GM19324 (cell line): ENCODE results near the gene TMEM60.
"Not testable (repeated sequence)": the region's sequence is repeated elsewhere in the genome, so short reads cannot be mapped to it uniquely, and the experiment has no call there.

Source experiments
- ATAC-seq: cut with Tn5 transposase; IDR thresholded peaks from one replicate; pipeline ENCODE4 v1.9.1; 2021; ENCODE audit warnings: mild to moderate bottlenecking, moderate library complexity; ENCODE audit not compliant: unreplicated experiment, low FRiP score

Gene TMEM60

DNA sequence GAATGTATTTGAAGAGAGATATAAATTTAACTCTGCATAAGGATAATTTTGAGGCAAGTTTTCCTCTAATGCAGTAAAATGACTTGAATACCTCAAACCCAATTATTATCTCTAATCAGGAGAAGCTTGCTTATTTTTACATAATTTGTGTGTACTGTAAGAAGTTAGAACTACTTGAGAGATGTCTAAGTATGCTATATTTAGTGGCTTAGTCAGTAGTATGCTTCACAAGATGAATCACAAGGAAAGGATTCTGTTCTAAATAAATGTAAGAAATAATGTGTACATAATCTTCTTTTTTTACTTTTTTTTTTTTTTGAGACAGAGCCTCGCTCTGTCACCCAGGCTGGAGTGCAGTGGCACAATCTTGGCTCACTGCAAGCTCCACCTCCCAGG lies 14.1 kb upstream of the TMEM60 start:
- no peak for ATAC-seq

DNA sequence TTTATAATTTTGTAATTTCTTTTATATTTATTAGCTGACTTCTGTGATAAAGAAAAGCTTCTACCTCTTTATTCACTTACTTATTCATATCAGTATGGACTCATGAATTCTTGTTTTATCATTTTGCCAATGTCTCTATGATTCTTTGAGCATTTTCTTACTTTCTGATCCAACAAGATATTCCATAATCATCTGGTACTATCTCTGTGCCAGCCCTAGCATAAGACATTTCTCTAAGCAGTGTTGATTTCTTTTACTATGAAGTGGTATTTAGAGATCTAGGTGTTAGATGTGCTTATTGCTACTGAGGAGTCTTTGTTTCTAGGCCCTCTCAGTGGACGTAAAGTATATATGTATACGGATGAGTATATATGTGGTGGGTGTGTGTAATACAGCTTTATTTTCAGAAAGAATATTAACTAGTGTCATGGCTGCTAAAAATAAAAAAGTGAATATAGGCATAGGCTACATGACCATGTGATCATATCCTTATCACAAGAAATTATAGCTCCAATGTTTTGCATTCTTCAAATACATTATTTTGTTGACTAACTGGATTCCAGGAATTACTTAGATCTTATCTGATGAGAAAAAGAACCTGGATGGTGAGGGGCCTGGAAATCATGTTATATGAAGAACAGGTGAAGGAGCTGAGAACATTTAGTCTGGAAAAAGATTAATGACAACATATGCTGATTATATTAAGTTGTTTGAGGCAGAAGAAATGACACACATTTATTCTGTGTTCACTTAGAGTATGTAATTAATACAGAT lies 13.5 kb upstream of the TMEM60 start:
- no peak for ATAC-seq

DNA sequence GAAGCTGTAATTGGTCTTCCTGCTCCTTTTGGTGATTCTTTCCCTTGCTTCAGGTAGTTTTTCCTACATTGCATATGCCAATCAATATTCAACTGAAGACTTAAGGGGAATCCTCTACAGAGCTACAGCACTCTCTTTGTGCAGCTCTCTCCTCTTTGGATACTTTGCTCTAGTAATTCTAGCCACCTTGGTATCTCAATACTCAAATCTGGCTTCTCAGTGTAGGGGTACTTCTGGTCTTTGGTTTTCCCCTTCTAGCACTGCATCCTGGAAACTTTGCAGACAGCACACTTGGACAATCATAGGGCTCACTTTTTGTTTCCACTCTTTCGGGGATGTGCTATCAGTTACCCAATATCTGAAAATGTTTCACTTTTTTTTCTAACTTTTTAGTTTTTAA lies 10.3 kb upstream of the TMEM60 start:
- ATAC-seq, result no peak

DNA sequence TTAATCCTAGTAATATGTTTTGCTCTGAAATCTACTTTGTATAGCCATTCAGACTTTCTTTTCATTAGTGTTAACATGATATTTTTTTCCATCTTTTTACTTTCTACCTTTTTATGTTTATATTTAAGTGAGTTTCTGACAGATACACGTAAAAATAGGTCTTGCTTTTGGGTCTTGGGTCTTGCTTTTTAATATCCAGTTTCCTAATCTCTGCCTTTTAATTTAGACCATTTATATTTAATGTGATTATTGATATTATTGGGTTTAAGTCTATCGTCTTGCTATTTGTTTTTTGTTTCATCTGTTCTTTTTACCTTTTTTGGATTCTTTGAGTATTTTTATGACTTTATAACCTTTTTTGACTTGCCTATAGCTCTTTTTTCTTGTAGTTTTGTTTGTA lies 8.2 kb upstream of the TMEM60 start:
- no peak for ATAC-seq

DNA sequence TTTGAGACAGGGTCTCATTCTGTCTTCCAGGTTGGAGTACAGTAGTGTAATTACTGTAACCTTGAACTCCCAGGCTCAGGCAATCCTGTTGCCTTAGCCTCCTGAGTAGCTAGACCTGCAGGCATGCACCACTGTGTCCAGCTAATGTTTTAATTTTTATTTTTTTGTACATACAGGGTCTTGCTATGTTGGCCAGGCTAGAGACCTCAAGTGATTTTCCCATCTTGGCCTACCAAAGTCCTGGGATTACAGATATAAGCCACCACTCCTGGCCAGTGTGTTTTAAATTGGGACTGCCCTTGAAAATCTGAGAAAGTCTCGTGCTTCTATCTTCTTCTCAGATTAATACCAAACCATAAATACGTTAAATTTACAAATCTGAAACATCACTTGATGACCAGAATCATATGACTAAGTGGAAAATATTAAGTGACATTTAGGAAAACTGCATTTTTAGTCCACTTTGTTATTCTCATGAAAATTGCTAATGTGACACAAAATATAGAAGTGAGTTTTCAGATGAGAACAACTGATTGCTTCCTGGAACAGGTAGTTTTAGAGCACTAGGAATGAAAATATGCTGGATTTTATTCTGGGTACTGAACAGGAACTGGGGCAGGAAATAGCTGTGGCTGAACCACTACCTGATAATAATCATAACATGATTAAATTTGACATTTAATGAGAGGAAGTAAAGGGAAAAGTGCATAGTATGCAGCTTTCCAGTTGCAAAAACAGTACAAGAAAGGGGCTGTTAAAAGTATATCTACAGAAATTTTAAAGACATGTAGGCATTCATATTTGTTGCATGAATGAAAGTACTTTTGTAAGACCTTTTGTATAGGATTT lies 4.5 kb upstream of the TMEM60 start:
- no peak for ATAC-seq

DNA sequence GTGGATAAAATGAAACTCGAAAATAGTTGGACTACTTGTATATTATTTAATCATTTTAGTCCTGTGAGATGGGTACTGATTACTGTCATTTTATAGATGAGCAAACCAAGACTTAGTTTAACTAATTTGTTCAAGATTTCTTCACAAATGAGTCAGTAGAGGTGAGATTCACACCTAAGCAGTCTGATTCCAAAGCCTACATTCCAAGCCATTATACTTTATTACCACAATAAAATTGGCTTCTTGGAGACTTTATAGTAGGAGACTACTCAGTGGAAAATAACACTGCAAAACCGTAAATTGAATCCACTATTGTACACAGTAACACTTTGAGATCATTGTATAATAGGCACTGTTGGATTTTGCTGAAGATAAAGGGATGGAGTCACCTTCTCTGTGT lies 2.5 kb upstream of the TMEM60 start:
- no peak for ATAC-seq

DNA sequence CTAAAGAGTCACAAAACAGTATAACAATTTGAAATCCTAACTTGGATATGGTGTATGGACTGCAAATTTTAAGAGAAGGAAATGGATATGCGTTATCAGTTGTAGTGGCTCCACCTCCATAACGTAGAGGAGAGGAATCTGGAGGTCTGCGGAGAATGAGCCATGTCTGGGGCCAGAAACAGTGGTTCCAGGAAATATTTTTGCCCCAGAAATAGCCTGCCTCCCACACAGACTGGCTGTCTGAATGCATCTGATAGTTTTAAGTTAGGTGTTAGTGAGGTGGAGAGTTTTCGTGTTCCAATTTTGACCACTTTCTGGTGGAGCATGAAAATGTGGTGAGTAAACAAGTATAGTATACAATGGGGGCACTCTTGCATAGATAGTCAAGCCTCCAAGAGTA lies 1.9 kb upstream of the TMEM60 start:
- no peak for ATAC-seq

DNA sequence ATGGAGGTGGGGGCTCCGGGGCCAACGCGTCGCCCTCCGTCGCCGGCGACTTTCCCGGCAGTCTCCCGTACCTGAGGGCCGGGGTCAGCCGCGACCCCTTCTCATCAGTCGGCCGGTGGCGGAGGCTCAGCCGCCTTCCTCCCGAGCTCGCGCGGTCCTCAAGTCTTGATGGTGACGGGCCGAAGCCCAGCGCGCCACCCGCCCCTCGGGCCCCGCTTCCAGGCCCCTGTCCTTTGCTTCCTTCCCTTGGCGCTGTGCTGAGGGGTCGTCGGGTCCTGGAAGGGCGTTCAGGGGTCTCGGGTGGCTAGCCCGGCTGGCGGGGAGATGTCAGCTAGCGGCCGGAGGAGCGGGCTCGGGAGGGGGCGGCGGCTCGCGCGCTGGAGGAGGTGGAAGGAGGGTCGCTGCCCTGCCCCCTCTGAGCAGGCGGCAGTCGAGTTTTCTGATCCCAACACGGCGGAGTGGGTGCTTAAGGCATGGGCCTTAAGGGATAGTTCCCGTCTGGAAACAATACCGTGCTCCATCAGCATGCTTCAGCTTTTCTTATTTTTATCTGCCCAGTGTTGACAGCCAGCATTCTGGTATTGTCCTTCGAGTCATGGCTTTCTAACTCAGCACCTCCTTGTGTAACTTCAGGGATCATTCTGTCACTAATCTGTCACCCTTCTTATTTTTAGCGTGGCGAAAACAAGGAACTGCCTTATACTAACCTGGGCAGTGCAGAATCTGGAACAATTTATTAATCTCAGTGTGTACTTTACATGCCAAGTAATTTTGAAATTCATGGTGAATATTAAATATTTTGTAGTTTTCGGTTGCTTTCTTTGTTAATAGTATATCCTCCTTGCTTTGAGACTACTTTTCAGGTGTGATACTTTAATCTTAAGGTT lies 1.1 kb upstream of the TMEM60 start:
- peak; percentile 0 for ATAC-seq

DNA sequence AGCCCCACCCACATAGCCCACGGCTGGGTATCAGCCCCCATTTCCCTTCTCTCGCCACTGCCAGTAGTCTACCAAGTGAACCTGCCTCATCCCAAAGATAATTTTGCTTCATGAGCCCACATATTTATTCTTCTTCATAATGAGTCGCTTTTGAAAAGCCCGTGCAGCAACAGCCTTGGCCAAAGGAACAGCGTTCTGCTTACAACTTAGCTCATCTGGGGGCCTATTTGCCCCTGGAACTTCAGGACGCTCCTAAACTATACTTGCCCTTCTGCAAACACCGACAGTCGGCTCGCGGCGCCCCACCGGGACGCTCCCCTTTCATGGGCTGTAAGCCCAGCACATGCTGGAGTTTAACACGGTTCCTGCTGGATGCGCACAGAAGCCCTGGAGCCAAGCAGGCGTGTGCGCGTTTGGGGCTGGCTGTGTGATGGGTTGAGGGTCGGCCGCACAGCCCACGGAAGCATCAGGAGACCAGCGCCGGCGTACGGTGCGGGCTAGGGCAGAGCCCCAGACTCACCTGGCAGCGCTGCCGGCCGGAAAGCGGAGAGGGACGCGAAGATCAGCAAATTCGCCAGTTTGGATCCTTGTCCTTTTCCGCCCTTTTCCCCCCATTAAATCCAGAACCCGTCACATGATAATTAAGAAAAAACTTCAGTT lies 370 bp downstream of the TMEM60 start:
- ATAC-seq, result peak; percentile 39

DNA sequence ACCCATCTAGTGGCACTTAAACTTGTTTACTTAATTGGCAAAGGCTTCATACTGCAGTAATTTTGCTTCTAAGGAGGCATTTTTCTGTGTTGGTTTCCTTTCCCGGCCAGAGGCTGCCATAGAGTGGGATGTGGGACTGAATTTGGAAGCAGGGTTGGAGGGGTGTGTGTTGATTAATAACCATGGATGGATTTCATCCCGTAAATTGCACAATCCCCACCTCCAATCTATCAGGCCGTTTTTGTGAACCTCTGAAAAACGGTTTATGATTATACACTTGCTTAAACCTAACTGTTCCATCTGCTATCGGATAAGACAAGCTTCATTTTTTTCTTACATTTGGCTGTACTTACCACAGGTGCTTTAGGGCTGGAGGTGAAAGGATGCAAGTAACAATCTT lies 1.3 kb downstream of the TMEM60 start:
- no peak for ATAC-seq

DNA sequence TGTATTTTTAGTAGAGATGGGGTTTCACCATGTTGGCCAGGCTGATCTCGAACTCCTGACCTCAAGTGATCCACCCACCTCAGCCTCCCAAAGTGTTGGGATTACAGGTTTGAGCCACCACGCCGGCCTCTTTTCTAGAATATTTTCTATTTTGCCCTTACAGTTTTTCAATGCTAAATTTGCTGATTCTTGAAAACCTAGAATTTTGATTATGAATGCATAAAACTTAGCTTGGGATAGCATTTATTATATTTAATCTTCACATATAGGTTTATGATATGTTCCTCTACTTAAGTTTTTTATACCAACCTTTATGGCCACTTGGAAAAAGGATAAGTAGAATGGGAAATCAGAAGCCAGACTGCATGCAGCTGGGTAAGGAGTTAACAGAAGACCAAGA lies 2.1 kb downstream of the TMEM60 start:
- no peak for ATAC-seq

DNA sequence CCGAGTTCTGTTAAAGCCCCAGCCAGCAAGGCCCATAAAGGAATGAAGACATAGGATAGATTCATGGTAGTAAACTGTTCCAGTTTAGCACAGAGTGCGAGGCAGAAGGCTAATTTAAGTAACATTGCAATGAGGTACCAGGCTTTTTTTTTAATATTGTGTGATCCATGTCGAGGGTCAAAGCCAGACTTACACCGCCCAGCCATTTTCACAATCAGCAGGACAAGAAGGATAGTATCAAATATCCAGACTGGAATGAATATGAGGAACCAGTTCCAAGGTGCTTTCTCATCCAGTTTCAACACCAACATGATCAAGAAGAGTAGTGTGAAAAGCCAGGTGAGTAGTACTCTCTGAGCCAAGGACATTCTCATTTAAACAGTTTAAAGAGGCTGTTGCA lies 4.2 kb downstream of the TMEM60 start:
- ATAC-seq, result no peak

DNA sequence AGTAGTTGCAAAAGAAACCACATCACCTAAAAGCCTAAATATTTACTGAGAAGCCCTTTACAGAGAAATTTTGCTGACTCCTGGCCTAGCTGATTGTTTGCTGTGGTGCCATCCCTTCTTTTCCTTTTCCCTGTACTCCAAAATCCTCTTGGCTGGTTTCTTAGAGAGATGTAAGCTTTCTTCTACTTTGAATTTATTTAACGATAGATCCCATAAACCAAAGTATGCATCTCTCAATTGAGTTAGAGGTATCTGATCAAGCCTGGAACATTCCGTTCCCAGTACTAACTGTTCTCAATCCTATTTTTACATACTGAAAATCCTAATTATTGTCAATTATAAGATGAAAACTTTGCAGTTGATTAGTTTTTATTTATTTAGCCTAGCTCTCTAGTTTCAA lies 6.3 kb downstream of the TMEM60 start:
- ATAC-seq, result no peak

DNA sequence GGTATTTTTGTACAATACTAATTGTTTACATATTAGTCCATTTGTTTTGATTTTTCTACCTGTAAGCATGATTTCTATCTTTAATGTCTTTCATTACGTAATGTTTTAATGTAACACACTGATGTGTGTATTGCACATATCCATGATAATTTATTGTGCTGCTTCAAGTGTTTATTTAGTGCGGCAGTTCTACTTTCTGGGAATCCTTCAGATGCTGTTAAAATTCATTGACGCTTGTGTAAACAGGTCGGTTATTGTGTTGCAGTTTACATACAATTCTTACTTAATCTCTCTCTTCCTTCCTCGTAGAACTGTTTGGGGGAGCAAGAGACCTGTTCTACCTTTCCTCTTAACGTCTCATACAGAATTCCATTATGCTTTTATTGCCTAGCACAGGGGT lies 6.9 kb downstream of the TMEM60 start:
- ATAC-seq, result no peak

DNA sequence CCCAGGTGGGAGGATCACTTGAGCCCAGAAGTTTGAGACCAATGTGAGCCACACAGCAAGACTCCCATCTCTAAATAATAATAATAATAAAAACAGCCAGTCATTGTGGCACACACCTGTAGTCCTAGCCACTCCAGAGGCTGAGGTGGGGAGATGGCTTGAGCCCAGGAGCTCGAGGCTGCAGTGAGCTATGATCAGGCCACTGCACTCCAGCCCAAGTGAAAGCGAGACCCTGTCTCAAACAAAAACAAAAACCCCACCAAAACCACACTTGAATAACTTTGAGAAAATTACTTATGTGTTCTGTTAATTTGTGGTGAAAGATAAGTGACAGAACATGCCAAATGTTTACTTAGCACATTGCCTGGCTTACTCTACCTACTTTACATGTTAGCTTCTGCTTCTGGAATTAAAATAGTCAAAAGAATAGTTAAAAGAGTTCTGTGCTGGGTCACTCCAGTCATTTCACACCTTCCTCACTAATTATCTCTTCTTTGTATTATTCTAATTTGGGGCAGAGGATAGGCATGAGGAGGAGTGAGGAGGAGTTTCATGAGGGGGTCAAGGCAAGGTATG lies 9.8 kb downstream of the TMEM60 start:
- ATAC-seq, result no peak

DNA sequence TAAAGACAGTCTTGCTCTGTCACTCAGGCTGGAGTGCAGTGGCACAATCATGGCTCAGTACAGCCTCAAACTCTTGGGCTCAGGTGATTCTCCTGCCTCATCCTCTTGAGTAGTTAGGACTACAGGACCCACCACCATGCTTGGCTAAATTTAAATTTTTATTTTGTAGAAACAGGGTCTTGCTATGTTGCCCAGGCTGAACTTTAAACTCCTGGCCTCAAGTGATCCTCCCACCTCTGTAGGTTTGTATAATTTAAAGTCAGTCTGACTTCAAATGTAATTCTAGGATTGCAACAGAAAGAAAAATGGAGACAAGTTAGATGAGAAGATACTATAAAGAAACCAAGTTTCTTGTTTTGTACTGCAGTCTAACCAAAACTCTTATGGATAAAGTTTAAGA lies 11.5 kb downstream of the TMEM60 start:
- no peak for ATAC-seq

DNA sequence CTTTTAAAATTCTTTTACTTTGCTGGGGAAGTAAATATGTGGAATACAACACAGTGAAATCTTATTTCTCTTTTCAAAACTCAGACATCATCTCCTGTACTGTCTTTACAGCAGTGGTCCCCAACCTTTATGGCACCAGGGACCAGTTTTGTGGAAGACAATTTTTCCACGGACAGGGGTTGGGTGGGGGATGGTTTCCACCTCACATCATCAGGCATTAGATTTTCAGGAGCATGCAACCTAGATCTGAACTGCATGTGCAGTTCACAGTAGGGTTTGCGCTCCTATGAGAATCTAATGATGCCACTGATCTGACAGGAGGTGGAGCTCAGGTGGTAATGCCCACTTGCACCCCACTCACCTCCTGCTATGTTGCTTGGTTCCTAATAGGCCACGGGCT lies 12.2 kb downstream of the TMEM60 start:
- ATAC-seq, result no peak

DNA sequence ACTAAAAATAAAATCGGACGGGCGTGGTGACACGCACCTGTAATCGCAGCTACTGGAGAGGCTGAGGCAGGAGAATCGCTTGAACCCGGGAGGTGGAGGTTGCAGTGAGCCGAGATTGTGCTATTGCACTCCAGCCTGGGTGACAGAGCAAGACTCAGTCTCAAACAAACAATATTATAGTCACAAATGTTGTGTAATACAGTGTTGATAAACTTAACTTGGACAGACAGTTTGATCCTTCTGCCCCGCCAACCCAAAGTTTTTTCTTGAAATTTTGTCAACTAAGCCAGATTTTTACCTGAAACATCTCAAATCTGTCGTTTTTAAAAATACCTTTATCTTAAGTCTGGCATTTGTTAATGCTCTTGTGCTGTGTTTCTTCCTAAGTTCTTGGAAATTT lies 13.8 kb downstream of the TMEM60 start:
- ATAC-seq, result not testable (repeated sequence)

DNA sequence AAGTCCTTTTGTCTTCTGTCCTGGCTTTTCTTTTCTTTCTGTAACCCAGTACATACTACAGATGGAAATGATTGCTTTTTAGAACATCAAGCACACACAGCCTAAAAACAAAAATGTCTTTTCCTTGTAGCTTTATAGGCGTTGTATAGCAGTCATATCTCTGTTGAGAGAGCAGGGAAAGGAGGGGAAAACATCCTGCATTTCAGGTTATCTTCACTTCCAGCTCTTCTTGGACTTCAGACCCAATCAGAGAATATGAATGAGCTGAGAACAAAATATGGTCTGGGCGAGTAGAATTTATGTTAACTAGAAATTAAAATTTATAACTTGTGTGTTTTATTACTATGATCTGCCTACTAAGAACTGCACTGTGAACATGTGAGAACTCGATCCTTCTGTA lies 14.7 kb downstream of the TMEM60 start:
- no peak for ATAC-seq

DNA sequence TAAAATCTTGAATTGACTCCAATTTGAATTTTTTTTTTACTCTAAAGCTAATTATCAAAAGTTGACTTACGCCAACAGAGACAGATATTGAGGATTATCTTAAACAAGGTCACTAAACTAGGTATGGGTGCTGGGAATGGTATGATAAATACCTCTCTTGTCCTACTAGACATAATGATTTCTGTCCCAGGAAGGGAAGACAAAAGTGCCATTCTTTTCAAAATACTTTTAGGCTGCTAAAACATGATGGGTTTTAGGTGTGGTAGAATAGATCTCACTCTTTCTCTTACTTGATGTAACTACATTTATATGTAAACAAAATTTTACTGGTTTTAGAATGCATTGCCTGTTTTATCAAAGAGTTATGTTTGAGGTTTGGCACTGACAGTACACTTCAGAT lies 15.1 kb downstream of the TMEM60 start:
- no peak for ATAC-seq
